GM10248 (cell line): ENCODE data around the gene ANK3.

ENCODE experiments used
- CTCF ChIA-PET: fragments of 300-600 bp; sonication (Branson Sonifier 250); formaldehyde crosslinking; extraction: SDS; loops from one replicate; lab custom pipeline; 2021; ENCODE audit warnings: antibody characterized with exemption; lab: Yijun Ruan, JAX
- POLR2A ChIA-PET: fragments of 350-650 bp; sonication (Branson Sonifier 250); formaldehyde crosslinking; extraction: SDS; loops from one replicate; lab custom pipeline; 2020; ENCODE audit warnings: antibody characterized with exemption; lab: Yijun Ruan, JAX
- DNase-seq: peaks from one replicate; pipeline ENCODE4 v3.0.0; 2012; ENCODE audit errors: extremely low spot score
- CTCF ChIP-seq: IDR thresholded peaks from 2 replicates; pipeline ENCODE4 v1.5.1; 2012; ENCODE audit warnings: mild to moderate bottlenecking, low read depth; ENCODE audit errors: extremely low read depth, missing control alignments, control extremely low read depth

The ANK3 gene

DNA sequence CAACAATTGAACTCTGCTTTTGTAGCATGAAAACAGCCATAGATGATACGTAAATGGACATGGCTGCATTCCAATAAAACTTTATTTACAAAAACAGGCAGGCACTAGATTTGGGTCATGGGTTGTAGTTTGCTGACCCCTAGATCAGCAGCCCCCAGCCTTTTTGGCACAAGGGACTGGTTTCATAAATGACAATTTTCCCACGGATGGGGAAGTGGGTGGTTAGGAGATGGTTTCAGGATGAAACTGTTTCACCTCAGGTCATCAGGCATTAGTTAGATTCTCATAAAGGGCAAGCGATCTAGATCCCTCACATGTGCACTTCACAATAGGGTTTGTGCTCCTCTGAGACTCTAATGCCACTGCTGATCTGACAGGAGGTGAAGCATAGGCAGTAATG lies 16.5 kb upstream of the ANK3 start:
- DNase-seq: no peak
- CTCF ChIA-PET: no interaction called here
- no peak for TF ChIP-seq CTCF
- POLR2A ChIA-PET: no interaction called here

DNA sequence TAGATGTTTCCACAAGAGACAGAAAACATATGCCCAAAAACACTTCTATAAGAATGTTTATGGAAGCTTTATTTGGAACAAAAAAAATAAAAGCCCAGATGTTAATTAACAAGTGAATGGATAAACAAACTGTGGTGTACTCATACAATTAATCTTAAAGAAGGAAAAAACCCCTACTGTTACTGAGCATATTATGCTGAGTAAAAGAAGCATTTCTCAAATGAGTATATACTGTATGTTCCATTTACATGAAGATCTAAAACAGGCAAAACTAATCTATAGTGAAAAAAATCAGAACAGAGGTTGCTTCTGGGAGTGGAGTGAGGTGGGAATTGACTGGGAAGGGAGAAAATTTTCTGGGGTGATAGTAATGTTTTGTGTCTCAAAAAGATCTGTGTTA lies 15.5 kb upstream of the ANK3 start:
- CTCF ChIA-PET: no interaction called here
- no peak for DNase-seq
- TF ChIP-seq CTCF: no peak
- POLR2A ChIA-PET: no interaction called here

DNA sequence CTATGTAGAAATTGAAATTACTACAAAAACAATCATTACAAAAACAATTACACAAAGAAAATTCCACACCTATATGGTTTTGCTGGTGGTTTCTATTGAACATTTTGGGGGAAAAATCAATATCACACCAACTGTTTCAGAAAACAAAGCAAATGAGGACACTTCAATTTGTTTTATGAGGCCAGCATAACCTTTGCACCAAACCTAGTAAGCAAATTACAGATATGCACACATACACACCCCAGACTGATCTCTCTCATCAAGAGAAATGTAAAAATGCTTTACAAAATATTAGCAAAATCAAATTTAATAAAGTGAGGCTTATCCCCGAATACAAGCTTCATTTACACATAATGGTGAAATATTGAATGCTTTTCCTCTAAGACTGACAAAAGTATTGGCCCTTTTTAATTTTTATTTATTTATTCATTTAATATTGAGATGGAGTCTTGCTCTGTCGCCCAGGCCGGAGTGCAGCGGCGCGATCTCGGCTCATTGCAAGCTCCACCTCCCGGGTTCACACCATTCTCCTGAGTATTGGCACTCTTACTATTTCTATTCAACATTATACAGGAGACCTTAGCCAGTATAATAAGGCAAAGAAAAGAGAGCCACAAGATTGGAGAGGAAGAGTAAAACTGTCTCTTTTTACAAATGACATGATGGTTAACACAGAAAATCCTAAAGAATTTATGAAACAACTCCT lies 13.6 kb upstream of the ANK3 start:
- POLR2A ChIA-PET: no interaction called here
- DNase-seq: no peak
- CTCF ChIA-PET: no interaction called here
- TF ChIP-seq CTCF: no peak

DNA sequence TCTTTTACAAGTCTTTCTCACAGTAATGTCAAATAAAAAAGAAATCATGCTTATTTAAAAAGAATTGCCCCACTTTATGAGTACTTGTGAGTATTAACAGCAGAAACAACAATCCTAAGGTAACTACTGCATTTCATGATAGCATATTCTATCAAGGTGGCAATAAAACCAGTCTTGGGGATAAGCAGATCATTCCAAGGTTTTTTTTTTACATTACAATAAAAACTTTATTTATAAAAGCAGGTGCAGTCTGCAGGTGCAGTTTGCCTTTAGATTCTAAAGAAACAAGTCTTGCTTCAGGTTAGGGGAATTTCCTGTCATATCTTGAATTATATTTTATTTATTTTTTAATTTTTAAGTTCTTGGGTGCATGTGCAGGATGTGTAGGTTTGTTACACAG lies 10.7 kb upstream of the ANK3 start:
- no peak for TF ChIP-seq CTCF
- CTCF ChIA-PET: no interaction called here
- POLR2A ChIA-PET: no interaction called here
- no peak for DNase-seq

- ChIA-PET POLR2A (no interaction called here), CTCF (interaction anchor here (1.1 kb wide), 2 partner anchors 10 to 19 kb away, joined by 3 read pairs; no protein-coding TSS in a partner anchor)
- TF ChIP-seq CTCF: no peak
- DNase-seq: no peak
These were observed 9.7 kb upstream of the ANK3 start for GRCh38 chr10:60399328-60399727.

DNA sequence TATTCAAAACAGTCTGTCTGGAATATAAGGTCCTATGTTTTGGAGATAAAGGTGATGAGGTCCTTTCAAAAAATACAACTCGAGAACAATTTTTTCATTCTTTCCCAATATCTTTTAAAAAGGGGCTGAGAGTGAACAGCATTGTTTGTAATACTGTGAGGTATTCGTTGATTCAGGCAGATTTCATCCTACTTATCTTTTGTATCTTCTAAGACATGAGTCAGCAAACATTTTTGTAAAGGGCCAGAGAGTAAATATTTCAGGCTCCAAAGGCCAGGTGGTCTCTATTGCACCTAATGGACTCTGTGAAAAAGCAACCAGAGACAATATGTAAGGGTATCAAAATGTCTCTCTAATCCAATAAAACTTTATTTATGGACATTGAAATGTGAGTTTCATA lies 8.1 kb upstream of the ANK3 start:
- POLR2A ChIA-PET: no interaction called here
- TF ChIP-seq CTCF: no peak
- CTCF ChIA-PET: no interaction called here
- no peak for DNase-seq
